ENCODE measurements around the gene ZNF524. TPM values are rescaled to one million over a fixed set of nuclear protein-coding genes. Genes with fewer than 3 reads are reported as not detected.

ZNF524 gene
- total and polyA plus RNA-seq, 9 of the 15 experiments (the other 6 are each of a cell fraction or from before 2014, with no cell fraction given), result 0.08 to 15.6 (median 2.9) TPM

DNA sequence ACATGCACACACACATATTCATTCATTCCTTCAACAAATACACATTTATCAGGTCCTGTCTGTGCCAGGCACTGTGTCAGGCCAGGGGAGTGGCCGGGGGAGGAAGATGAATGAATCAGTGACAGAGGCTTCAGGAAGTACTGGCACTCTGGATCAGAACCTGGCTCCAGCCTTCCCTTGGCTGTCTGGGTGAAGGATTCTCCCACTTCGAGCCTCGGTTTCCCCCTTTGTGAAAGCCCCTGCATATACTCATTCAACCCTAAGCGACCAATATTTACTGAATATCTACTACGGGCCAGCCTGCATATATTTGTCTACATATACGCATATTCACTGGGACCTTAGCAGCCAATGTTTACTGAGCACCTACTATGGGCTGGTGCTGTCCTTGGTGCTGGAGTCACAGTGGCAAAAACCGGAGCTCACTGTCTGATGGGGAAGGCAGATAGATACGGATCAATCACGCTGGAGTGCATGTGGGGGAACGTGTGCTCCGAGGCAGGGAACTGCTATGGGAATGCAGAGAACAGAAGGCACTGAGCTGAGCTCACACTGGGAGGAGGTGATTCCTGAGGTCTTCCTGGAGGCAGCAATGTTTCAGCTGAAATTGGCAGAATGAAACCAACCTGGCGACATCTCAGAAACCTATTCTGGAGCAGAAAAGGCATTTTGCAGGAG is 18.8 kb upstream of the ZNF524 start (continued):
- TF ChIP-seq PTBP1 (IDR thresholded peaks at IDR 0.05; ENCODE audit: low read depth, low read length) (0 out of 2 replicates have a peak, but pooled peaks have one; percentile 86), JUN (IDR thresholded peaks at IDR 0.05; ENCODE audit: borderline replicate concordance, low read depth, low read length) (no peak), JUN (CRISPR knock-in tag; IDR thresholded peaks at IDR 0.05; ENCODE audit: borderline replicate concordance) (peak; percentile 57; the same call in 1 of the 2 replicates), TEAD1 (CRISPR knock-in tag; IDR thresholded peaks at IDR 0.05) (peak in 1 of 2 experiments; percentile 62; a peak in 1 of 4 replicates), SIN3A (IDR thresholded peaks at IDR 0.05; ENCODE audit: borderline replicate concordance in 2 of 2, control insufficient read depth in 1 of 2, low read depth in 2 of 2, low read length in 2 of 2) (peak in 1 of 2 experiments; percentile 37; a peak in 1 of 4 replicates), SP1 (CRISPR knock-in tag; IDR thresholded peaks at IDR 0.05) (peak; percentile 47; the same call in 1 of the 2 replicates), SMAD2 (IDR thresholded peaks at IDR 0.05; ENCODE audit: low read depth, low read length) (no peak), MTA2 (IDR thresholded peaks at IDR 0.05; ENCODE audit: low read depth) (no peak), ARNT (IDR thresholded peaks at IDR 0.05) (0 out of 4 replicates have a peak, but pooled peaks of 1 of the 2 experiments have one; percentile 24), ASH1L (IDR thresholded peaks at IDR 0.05; ENCODE audit: borderline replicate concordance, low read depth, partially characterized antibody) (no peak), ZNF232 (CRISPR knock-in tag; IDR thresholded peaks at IDR 0.05) (peak; percentile 89; the same call in 1 of the 2 replicates)
- TF ChIP-seq, protein P1, sequence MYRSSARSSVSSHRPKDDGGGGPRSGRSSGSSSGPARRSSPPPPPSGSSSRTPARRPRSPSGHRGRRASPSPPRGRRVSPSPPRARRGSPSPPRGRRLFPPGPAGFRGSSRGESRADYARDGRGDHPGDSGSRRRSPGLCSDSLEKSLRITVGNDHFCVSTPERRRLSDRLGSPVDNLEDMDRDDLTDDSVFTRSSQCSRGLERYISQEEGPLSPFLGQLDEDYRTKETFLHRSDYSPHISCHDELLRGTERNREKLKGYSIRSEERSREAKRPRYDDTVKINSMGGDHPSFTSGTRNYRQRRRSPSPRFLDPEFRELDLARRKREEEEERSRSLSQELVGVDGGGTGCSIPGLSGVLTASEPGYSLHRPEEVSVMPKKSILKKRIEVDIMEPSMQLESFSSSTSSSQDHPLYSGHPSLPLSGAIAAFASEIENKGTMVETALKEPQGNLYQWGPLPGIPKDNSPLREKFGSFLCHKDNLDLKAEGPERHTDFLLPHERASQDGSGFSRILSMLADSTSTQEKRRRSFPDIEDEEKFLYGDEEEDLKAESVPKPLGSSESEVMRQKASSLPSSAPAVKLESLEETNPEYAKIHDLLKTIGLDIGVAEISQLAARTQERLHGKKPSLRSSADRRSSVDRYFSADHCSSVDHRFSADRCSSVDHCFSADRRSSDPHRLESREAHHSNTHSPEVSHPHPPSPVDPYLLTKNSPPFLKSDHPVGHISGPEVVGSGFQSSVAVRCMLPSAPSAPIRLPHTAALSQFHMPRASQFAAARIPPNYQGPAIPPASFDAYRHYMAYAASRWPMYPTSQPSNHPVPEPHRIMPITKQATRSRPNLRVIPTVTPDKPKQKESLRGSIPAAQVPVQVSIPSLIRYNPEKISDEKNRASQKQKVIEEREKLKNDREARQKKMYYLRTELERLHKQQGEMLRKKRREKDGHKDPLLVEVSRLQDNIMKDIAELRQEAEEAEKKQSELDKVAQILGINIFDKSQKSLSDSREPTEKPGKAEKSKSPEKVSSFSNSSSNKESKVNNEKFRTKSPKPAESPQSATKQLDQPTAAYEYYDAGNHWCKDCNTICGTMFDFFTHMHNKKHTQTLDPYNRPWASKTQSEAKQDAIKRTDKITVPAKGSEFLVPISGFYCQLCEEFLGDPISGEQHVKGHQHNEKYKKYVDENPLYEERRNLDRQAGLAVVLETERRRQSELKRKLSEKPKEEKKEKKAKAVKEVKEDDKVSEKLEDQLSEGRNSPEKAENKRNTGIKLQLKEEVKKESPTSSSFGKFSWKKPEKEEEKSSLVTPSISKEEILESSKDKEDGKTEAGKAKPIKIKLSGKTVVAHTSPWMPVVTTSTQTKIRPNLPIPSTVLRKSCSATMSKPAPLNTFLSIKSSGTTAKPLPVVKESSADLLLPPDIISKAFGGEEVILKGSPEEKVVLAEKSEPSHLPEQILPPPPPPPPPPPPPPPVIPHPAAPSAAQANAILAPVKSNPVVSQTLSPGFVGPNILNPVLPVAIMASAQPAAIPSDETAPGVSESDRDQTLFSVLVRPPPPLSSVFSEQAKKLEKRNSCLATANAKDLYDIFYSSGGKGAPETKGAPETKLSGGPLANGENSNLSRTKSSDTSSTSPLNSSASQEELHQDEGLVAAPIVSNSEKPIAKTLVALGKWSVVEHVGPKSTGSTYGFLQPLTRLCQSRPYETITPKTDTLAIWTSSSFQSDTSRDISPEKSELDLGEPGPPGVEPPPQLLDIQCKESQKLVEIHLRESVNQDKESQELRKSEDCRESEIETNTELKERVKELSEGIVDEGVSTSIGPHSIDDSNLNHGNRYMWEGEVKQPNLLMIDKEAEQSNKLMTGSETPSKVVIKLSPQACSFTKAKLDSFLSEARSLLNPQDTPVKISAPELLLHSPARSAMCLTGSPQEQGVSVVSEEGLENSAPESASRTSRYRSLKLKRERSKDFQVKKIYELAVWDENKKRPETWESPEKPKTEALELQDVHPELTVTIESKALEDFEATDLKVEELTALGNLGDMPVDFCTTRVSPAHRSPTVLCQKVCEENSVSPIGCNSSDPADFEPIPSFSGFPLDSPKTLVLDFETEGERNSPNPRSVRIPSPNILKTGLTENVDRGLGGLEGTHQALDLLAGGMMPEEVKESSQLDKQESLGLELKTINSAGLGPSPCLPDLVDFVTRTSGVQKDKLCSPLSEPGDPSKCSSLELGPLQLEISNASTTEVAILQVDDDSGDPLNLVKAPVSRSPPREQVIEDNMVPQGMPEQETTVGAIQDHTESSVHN (IDR thresholded peaks at IDR 0.05; ENCODE audit: borderline replicate concordance in 1 of 2, low read depth in 1 of 2), result no peak
- TF ChIP-seq, protein P2, sequence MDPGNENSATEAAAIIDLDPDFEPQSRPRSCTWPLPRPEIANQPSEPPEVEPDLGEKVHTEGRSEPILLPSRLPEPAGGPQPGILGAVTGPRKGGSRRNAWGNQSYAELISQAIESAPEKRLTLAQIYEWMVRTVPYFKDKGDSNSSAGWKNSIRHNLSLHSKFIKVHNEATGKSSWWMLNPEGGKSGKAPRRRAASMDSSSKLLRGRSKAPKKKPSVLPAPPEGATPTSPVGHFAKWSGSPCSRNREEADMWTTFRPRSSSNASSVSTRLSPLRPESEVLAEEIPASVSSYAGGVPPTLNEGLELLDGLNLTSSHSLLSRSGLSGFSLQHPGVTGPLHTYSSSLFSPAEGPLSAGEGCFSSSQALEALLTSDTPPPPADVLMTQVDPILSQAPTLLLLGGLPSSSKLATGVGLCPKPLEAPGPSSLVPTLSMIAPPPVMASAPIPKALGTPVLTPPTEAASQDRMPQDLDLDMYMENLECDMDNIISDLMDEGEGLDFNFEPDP (CRISPR knock-in tag; IDR thresholded peaks at IDR 0.05), result no peak
- TF ChIP-seq, protein P3, sequence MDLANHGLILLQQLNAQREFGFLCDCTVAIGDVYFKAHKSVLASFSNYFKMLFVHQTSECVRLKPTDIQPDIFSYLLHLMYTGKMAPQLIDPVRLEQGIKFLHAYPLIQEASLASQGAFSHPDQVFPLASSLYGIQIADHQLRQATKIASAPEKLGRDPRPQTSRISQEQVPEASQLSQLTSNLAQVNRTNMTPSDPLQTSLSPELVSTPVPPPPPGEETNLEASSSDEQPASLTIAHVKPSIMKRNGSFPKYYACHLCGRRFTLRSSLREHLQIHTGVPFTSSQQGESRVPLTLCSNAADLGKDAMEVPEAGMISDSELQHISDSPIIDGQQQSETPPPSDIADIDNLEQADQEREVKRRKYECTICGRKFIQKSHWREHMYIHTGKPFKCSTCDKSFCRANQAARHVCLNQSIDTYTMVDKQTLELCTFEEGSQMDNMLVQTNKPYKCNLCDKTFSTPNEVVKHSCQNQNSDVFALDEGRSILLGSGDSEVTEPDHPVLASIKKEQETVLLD (IDR thresholded peaks at IDR 0.05), result 0 out of 2 replicates have a peak, but pooled peaks have one; percentile 14
